H1 (cell line): Measurements from ENCODE around the gene OR13J1. TPM values are rescaled to one million over a fixed set of nuclear protein-coding genes. Genes with fewer than 3 reads are reported as not detected.

Experiments
- RAD21 ChIP-seq, 2 experiments: IDR thresholded peaks in 1 of 2; conservative IDR thresholded peaks in 1 of 2; 2 replicates each; pipeline ENCODE4 v1.6.1; 2011; ENCODE audit warnings: low read depth in 2 of 2, low read length in 2 of 2, improper control_type of control experiment in 1 of 2, inconsistent platforms in 1 of 2, mild to moderate bottlenecking in 1 of 2, moderate library complexity in 1 of 2
- SIRT6 ChIP-seq: IDR thresholded peaks from one replicate; pipeline ENCODE4 v1.7.1; 2012; ENCODE audit warnings: low read length, inconsistent platforms
- polyA plus RNA-seq, 7 experiments: library from polyadenylated mRNA; depleted of rRNA in 3 of 7; stranded (reverse) in 5 of 7; unstranded in 2 of 7; fragments of >200 nt in 5 of 7; fragments of 200-250 nt in 2 of 7; gene quantifications; 1 replicate in 5 of 7; 2 replicates in 1 of 7; 4 replicates in 1 of 7; pipeline versions ENCODE4 v1.2.1 to v1.2.3, GENCODE V29; 2011 to 2013; ENCODE audit warnings: missing spikeins in 2 of 7, mixed read lengths in 2 of 7
- total RNA-seq: library from RNA; stranded (reverse); fragmentation: NEBNext Ultra II Directional; extraction: Animal tissue kit (Norgen Biotek cat#: 25700); gene quantifications from 2 replicates; pipeline ENCODE4 v1.2.1, GENCODE V29; 2021
- TF ChIP-seq, protein P1 (sequence below), 3 experiments: IDR thresholded peaks; 1 replicate in 2 of 3; 2 replicates in 1 of 3; pipeline versions ENCODE4 v1.5.1 to v1.6.1; 2011; ENCODE audit warnings: low read length in 3 of 3, mild to moderate bottlenecking in 3 of 3, inconsistent platforms in 2 of 3, low read depth in 1 of 3, moderate library complexity in 1 of 3; ENCODE audit not compliant: insufficient read depth in 1 of 3; ENCODE audit errors: control extremely low read depth in 1 of 3

Gene OR13J1
- total and polyA plus RNA-seq, 2 of the 8 experiments (the other 6 are each of a cell fraction or from before 2014, with no cell fraction given): not detected

GRCh38 chr9:35852876-35853865, 17.0 kb downstream of the OR13J1 start (continued):
- TF ChIP-seq, protein P1, sequence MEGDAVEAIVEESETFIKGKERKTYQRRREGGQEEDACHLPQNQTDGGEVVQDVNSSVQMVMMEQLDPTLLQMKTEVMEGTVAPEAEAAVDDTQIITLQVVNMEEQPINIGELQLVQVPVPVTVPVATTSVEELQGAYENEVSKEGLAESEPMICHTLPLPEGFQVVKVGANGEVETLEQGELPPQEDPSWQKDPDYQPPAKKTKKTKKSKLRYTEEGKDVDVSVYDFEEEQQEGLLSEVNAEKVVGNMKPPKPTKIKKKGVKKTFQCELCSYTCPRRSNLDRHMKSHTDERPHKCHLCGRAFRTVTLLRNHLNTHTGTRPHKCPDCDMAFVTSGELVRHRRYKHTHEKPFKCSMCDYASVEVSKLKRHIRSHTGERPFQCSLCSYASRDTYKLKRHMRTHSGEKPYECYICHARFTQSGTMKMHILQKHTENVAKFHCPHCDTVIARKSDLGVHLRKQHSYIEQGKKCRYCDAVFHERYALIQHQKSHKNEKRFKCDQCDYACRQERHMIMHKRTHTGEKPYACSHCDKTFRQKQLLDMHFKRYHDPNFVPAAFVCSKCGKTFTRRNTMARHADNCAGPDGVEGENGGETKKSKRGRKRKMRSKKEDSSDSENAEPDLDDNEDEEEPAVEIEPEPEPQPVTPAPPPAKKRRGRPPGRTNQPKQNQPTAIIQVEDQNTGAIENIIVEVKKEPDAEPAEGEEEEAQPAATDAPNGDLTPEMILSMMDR (IDR thresholded peaks at IDR 0.05; ENCODE audit: control extremely low read depth in 1 of 3, insufficient read depth in 1 of 3, low read depth in 1 of 3, low read length in 3 of 3): no peak
- TF ChIP-seq SIRT6: no peak
- TF ChIP-seq RAD21 (IDR thresholded peaks at IDR 0.05 in 1 of 2, conservative IDR thresholded peaks at IDR 0.05 in 1 of 2; ENCODE audit: low read depth in 2 of 2, low read length in 2 of 2): no peak
